ENCODE results near the gene OR6K6.
A peak's percentile ranks its signal among the peaks of the same experiment; 100 is the strongest.

The OR6K6 gene, protein sequence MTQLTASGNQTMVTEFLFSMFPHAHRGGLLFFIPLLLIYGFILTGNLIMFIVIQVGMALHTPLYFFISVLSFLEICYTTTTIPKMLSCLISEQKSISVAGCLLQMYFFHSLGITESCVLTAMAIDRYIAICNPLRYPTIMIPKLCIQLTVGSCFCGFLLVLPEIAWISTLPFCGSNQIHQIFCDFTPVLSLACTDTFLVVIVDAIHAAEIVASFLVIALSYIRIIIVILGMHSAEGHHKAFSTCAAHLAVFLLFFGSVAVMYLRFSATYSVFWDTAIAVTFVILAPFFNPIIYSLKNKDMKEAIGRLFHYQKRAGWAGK

DNA sequence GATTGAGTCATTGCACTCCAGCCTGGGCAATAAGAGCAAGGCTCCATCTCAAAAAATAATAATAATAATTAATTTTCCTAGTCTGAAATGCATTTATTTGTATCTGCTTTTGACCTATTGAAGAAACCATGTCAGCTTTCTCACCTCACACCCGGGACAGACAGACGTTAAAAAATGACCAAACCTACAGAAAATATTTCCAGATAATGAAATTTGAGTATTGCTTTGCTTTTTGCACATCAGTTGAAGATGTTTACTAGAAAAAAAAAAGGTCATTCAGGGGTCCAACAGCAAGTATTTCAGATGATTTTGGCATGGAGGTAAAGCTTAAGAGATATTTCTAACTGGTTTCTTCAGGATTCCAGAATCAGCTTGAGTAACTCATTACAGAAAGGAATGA is at the start of gene OR6K6:
TSS of gene OR6K6 (plus strand) at position 301 of the 400 bp plus-strand sequence. CDS start 168 bp downstream, outside the sequence.
- DNase-seq = no peak

- no peak for DNase-seq
These were observed 48.4 kb upstream of the OR6K6 start for GRCh38 chr1:158706096-158706495.

GRCh38 chr1:158711098-158711497 is 43.4 kb upstream of the OR6K6 start:
- no peak for DNase-seq

- no peak for DNase-seq
These were observed 39.8 kb upstream of the OR6K6 start for GRCh38 chr1:158714754-158715153.

- DNase-seq = no peak
These were observed 38.2 kb upstream of the OR6K6 start for GRCh38 chr1:158716335-158716734.

DNA sequence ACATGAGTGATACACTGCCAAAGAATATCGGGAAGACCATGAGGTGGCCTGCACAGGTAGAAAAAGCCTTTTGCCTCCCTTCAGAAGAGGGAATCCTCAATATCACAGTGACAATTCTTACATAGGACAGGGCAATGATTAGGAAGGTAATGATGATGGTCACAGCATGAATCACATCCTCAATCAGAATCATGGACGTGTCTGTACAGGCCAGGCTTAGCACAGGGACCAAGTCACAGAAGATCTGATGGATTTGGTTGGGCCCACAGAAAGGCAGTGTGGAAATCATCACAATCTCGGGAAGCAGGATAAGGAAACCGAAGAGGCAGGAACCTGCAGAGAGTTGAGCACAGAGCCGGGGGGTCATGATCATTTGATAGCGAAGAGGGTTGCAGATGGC is 37.2 kb upstream of the OR6K6 start:
- DNase-seq = no peak

DNA sequence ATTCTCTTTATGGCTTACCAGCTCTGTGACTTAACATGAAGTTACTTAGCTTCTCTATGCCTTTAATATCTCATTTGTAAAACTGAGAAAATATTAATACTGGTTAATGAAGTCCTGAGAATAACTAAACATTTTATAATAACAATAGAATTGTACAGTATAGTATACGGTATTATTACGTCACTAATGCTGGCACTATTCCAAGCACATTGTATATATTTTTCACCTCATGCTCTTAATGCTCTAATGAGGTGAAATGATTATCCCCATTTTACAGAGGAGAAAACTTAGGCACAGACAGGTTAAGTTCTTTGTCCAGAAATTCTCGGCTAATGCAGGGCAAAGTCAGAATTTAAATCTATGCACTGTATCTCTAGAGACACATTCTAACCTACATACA is 34.9 kb upstream of the OR6K6 start:
- no peak for DNase-seq

DNA sequence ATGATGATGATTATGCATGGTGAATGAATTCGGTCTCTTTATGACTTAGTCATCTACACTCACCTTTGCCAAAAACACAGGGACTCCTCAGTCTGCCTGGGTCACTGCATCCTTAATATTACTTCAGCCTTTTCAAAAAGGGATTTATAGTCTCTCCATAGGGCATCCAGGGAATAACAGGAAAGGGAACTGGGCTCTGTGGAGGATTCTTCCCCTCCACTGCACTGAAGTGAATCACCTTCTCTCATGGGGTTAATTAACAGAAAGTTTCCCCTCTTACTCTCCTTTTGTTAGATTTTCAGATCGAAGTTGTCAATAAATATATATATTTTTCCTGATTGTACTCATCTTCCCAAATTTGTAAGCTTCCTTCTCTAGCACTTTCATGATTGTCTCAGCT is 33.9 kb upstream of the OR6K6 start, which contains the start of gene OR6K3:
TSS of gene OR6K3 (minus strand) at position 101 of the 400 bp plus-strand sequence. CDS start 2,605 bp downstream, outside the sequence.
- no peak for DNase-seq

DNA sequence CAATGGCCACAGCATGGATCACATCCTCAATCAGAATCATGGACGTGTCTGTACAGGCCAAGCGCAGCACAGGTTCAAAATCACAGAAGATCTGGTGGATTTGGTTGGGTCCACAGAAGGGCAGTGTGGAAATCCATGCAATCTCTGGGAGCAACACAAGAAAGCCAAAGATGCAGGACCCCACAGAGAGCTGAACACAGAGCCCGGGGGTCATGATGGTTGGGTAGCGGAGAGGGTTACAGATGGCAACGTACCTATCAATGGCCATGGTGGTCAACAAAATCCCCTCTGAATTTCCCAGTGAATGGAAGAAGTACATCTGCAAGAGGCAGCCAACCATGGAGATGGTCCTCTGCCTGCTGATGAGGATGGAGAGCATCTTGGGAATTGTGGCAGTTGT is 30.1 kb upstream of the OR6K6 start:
- no peak for DNase-seq

- DNase-seq = no peak
These were observed 25.9 kb upstream of the OR6K6 start for GRCh38 chr1:158728510-158729225.

- no peak for DNase-seq
These were observed 24.1 kb upstream of the OR6K6 start for GRCh38 chr1:158730453-158730852.

DNA sequence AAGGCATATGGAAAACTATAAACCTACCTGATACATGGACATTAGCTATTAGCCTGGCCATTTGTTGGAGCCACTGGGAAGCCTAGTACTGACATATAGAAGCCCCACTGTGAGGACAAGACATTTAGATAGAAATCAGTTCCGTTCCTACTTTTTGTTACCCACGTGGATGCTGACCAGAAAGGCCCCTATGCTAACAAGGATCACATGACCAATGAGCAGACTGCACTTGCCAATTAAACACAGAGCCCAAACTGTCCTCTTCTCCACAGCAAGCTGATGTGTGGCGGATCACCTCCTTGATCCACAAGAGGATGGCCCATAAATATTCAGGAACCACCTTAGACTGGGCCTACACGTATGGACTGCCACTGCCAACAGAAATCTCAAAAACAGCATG is 22.8 kb upstream of the OR6K6 start:
- DNase-seq = no peak

DNA sequence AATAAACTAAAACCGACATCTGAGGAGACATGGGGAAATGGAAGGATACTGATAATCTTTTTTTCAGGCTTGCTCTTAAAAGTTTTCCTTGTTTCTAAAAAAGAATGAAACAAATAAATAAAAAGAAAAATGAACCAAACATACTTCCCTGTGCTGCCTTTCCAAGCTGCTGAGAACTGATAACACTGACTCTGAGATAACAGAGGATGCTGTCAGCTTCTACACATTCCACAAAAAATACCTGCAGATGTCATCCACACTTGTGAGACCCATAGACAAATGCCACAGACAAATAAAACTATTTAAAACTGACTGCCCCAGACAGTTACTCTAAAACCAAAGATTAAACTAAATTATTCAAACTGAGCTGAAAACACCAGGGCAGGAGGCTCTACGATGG is 22.0 kb upstream of the OR6K6 start:
- no peak for DNase-seq

- DNase-seq = no peak
These were observed 18.7 kb upstream of the OR6K6 start for GRCh38 chr1:158735848-158736247.

DNA sequence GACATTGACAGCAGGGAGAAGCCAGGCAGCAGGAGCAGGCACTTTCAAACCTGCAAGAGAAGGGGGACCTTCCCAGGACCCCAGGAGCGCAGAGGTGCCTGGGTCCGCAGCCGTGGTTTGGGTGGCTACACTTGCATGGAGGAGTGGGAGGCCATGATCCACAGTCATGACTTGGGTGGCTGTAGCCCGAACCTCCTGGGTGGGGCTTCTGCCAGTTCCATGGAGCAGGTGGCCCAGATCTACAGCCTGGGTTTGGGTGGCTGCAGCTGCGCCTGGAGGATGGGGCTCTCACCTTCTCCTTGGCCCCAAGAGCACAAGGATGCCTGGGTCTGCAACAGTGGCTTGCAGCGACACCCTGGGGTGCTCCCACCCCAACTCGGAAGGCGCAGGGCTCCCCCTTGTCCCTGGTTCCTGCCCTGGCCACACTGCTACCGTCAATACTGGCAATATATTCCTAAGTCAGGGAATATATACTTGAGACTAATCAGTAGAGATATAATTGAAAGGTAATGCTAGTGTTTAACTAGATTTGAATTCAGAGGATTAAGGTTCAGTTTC is 2.3 kb upstream of the OR6K6 start:
- DNase-seq = no peak

DNA sequence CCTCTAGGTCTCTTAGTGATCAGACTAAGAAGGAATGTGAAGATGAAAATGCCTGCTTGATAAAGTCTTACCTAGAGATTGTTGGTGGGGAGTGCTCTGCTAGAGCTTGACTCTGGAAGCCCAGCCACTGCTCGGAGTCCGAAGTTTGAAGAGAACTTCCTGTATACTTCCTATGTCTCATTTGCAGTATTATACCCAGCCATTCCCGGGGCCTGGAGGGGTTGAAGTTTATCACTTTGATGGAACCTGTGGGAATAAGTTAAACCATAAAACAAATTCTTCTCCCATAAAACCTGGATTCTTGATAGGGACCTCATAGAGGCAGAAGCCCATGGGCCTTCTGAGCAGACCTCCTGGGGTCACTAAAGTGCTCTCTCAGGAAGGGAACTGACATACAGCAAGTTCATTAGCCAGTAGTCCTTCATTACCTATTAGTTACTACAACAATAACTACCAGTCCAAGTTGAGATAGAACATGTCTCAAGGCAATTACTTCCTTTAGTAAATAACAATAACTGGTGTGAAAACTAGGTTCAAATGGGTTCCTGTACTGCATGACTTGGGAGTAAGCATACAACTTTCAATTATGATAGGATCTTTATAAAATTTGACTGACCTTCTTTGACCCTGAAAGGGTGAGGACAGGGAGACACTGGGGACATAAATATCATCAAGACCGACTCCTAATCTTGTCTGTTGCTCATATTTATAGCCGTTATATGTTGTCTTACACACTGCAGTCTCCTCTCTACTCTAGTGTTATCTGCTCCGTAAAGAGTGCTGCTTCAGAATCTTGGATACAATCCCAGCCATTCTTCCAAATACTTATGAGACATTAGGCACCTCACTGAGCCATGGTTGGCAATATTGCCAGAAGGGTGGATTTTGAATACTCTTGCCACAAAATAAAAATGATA is 17.7 kb downstream of the OR6K6 start, which contains the start of gene OR6N1:
TSS of gene OR6N1 (minus strand) at position 246 of the 917 bp plus-strand sequence. CDS start 5,513 bp downstream, outside the sequence.
- no peak for DNase-seq

GRCh38 chr1:158781104-158781503 is 26.6 kb downstream of the OR6K6 start, which contains the start of gene OR6N2:
Gene OR6N2 (minus strand): TSS chr1:158781204. CDS start chr1:158777635, 3,569 bp downstream.
- DNase-seq = no peak

GRCh38 chr1:158793604-158794003 is 39.1 kb downstream of the OR6K6 start:
- no peak for DNase-seq

DNA sequence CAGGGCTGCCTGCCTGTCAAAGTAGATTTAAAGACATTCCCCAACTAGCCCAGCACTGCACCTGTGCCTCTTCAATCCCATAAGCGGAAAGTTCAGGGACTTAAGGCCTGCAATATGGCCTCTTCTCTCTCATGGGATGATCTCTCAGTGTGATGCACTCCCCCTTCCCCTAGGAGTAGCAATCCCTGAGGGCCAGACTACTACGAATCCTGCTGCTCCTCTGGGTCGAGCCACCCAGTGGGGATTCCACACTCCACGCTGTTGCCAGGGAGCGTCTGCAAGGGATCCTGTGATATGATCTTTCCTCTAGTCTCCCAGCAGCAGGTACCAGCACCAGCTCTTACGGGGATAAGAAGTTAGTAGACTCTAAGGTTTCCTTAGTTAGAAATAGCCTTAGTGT is 39.7 kb downstream of the OR6K6 start:
- no peak for DNase-seq

DNA sequence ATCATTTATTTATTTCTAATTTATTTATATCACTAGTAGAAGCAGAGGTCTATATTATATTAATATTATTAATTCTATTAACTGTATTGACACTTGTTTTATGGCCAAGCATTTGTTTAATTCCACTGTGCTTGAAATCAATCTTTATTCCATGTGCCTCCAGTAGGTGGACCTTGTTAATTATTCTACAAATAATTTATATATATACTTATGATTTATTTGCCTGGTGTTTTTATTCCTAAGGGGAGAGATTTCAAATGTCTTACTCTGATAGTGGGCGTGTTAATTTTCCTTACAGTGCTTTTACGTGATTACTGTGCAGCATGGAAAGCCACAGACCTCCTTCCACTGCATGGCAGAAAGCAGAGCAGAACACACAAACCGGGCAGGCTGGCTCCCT is 44.0 kb downstream of the OR6K6 start:
- DNase-seq = no peak

- no peak for DNase-seq
These were observed 45.2 kb downstream of the OR6K6 start for GRCh38 chr1:158799689-158800088.

- no peak for DNase-seq
These were observed 46.0 kb downstream of the OR6K6 start for GRCh38 chr1:158800526-158800925.

GRCh38 chr1:158801396-158801795 is 46.9 kb downstream of the OR6K6 start:
- peak; percentile 26 for DNase-seq

All from MV-4-11 (cell line).